HG02943 (cell line): Measurements from ENCODE around the gene MIPEP.
"Not testable (repeated sequence)": the region's sequence is repeated elsewhere in the genome, so short reads cannot be mapped to it uniquely, and the experiment has no call there.

Experiments used
- ATAC-seq: cut with Tn5 transposase; IDR thresholded peaks from one replicate; pipeline ENCODE4 v1.9.1; 2021; ENCODE audit warnings: mild to moderate bottlenecking, low read depth, moderate library complexity; ENCODE audit not compliant: unreplicated experiment

The MIPEP gene

GRCh38 chr13:23778002-23778652, 111.1 kb downstream of the MIPEP start:
- ATAC-seq: no peak

- peak; percentile 24 for ATAC-seq
Measured at GRCh38 chr13:23777575-23777870, 111.7 kb downstream of the MIPEP start.

- ATAC-seq: peak; percentile 93
Measured at GRCh38 chr13:23776698-23777574, 112.3 kb downstream of the MIPEP start.

- ATAC-seq: no peak
Measured at GRCh38 chr13:23772717-23773116, 116.5 kb downstream of the MIPEP start.

- ATAC-seq: no peak
Measured at GRCh38 chr13:23771956-23772355, 117.2 kb downstream of the MIPEP start.

GRCh38 chr13:23771552-23771951, 117.6 kb downstream of the MIPEP start:
- ATAC-seq: peak; percentile 92

- no peak for ATAC-seq
Measured at GRCh38 chr13:23770973-23771372, 118.2 kb downstream of the MIPEP start.

GRCh38 chr13:23770428-23770827, 118.8 kb downstream of the MIPEP start:
- ATAC-seq: no peak

GRCh38 chr13:23769401-23769800, 119.8 kb downstream of the MIPEP start:
- ATAC-seq: no peak

- ATAC-seq: no peak
Measured at GRCh38 chr13:23767838-23768237, 121.4 kb downstream of the MIPEP start.

- no peak for ATAC-seq
Measured at GRCh38 chr13:23766939-23767338, 122.3 kb downstream of the MIPEP start.

GRCh38 chr13:23766283-23766682, 122.9 kb downstream of the MIPEP start:
- ATAC-seq: no peak

GRCh38 chr13:23765531-23765930, 123.7 kb downstream of the MIPEP start:
- no peak for ATAC-seq

GRCh38 chr13:23763318-23763717, 125.9 kb downstream of the MIPEP start:
- ATAC-seq: no peak

- ATAC-seq: not testable (repeated sequence)
Measured at GRCh38 chr13:23761760-23762159, 127.4 kb downstream of the MIPEP start.

GRCh38 chr13:23760000-23760399, 129.2 kb downstream of the MIPEP start:
- ATAC-seq: no peak

- no peak for ATAC-seq
Measured at GRCh38 chr13:23758798-23759527, 130.2 kb downstream of the MIPEP start.

GRCh38 chr13:23754997-23755396, 134.2 kb downstream of the MIPEP start:
- ATAC-seq: no peak

GRCh38 chr13:23754506-23754905, 134.7 kb downstream of the MIPEP start:
- ATAC-seq: no peak

GRCh38 chr13:23753458-23753857, 135.7 kb downstream of the MIPEP start:
- ATAC-seq: no peak
